Smooth muscle cell (in vitro differentiated cells): ENCODE measurements around the gene ABCA4. TPM values are rescaled to one million over a fixed set of nuclear protein-coding genes. Genes with fewer than 3 reads are reported as not detected.

Experiments
- DNase-seq: peaks from one replicate; lab custom pipeline; 2025; ENCODE audit not compliant: unreplicated experiment; lab: John Stamatoyannopoulos, UW
- H2AFZ ChIP-seq: fragments of 200-600 bp; sonication (generic); 2 replicates; pipeline ENCODE4 v1.6.0; 2016; ENCODE audit warnings: antibody characterized with exemption, low read depth, mild to moderate bottlenecking
- H3F3A ChIP-seq: fragments of 200-600 bp; sonication (generic); 2 replicates; pipeline ENCODE4 v1.6.0; 2017; ENCODE audit warnings: antibody characterized with exemption, low read depth
- H3K27ac ChIP-seq: fragments of 200-600 bp; sonication (generic); 2 replicates; pipeline ENCODE4 v1.5.1; 2016; ENCODE audit warnings: low read depth, mild to moderate bottlenecking
- H3K27me3 ChIP-seq: fragments of 200-600 bp; sonication (generic); 2 replicates; pipeline ENCODE4 v1.6.1; 2016; ENCODE audit warnings: low read depth, mild to moderate bottlenecking
- H3K36me3 ChIP-seq: fragments of 200-600 bp; sonication (generic); 2 replicates; pipeline ENCODE4 v1.5.1; 2016; ENCODE audit warnings: low read depth
- H3K4me1 ChIP-seq: fragments of 200-600 bp; sonication (generic); 2 replicates; pipeline ENCODE4 v1.5.1; 2016; ENCODE audit warnings: low read depth
- H3K4me2 ChIP-seq: fragments of 200-600 bp; sonication (generic); 2 replicates; pipeline ENCODE4 v1.6.0; 2016; ENCODE audit warnings: mild to moderate bottlenecking
- H3K4me3 ChIP-seq: fragments of 200-600 bp; sonication (generic); 2 replicates; pipeline ENCODE4 v1.5.1; 2016; ENCODE audit warnings: mild to moderate bottlenecking
- H3K79me2 ChIP-seq: fragments of 200-600 bp; sonication (generic); 2 replicates; pipeline ENCODE4 v1.6.0; 2016; ENCODE audit warnings: low read depth, mild to moderate bottlenecking
- H3K9ac ChIP-seq: fragments of 200-600 bp; sonication (generic); 2 replicates; pipeline ENCODE4 v1.6.0; 2016; ENCODE audit warnings: low read depth
- H3K9me3 ChIP-seq: fragments of 200-600 bp; sonication (generic); replicated peaks from 2 replicates; pipeline ENCODE4 v1.5.1; 2016; ENCODE audit warnings: low read depth
- H4K20me1 ChIP-seq: fragments of 200-600 bp; sonication (generic); 2 replicates; pipeline ENCODE4 v1.6.0; 2016; ENCODE audit warnings: low read depth
- WGBS: methylation state at CpG from one replicate; pipeline ENCODE4 v1.1.7; 2016; ENCODE audit warnings: low lambda C conversion rate; 5-methylcytosine and 5-hydroxymethylcytosine counted together
- polyA plus RNA-seq: library from polyadenylated mRNA; unstranded; fragments of >200 nt; fragmentation: Nextera tagmentation; extraction: Ambion mirVana; gene quantifications from 2 replicates; pipeline ENCODE4 v1.2.1, GENCODE V29; 2016
- total RNA-seq: library from RNA; depleted of rRNA; stranded (reverse); fragments of >200 nt; gene quantifications from 2 replicates; pipeline ENCODE4 v1.2.3, GENCODE V29; 2014
- TF ChIP-seq, protein P1 (sequence below): fragments of 200-600 bp; sonication (generic); IDR thresholded peaks from 2 replicates; pipeline ENCODE4 v1.5.1; 2017; ENCODE audit warnings: borderline replicate concordance, mild to moderate bottlenecking, antibody characterized with exemption; ENCODE audit not compliant: insufficient read depth, poor library complexity, severe bottlenecking

The ABCA4 gene
- total and polyA plus RNA-seq, 2 experiments from 2014 or later = 0.46 to 0.99 TPM

- Histone ChIP-seq H3K27ac (no peak overlapping the region), H4K20me1 (no peaks in the 10 kb centered on the region), H3F3A (peaks cover 6% of the 10 kb centered on the region), H3K9ac (no peak overlapping the region), H3K79me2 (no peaks in the 10 kb centered on the region), H3K4me3 (no peak overlapping the region), H2AFZ (no peak overlapping the region), H3K36me3 (no peaks in the 10 kb centered on the region), H3K4me1 (no peaks in the 10 kb centered on the region), H3K4me2 (no peak overlapping the region), H3K9me3 (no peaks in the 10 kb centered on the region), H3K27me3 (no peaks in the 10 kb centered on the region)
- no peak for DNase-seq
- TF ChIP-seq, protein P1, sequence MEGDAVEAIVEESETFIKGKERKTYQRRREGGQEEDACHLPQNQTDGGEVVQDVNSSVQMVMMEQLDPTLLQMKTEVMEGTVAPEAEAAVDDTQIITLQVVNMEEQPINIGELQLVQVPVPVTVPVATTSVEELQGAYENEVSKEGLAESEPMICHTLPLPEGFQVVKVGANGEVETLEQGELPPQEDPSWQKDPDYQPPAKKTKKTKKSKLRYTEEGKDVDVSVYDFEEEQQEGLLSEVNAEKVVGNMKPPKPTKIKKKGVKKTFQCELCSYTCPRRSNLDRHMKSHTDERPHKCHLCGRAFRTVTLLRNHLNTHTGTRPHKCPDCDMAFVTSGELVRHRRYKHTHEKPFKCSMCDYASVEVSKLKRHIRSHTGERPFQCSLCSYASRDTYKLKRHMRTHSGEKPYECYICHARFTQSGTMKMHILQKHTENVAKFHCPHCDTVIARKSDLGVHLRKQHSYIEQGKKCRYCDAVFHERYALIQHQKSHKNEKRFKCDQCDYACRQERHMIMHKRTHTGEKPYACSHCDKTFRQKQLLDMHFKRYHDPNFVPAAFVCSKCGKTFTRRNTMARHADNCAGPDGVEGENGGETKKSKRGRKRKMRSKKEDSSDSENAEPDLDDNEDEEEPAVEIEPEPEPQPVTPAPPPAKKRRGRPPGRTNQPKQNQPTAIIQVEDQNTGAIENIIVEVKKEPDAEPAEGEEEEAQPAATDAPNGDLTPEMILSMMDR = no peak
- WGBS = 86% methylated on average over 5 of the region's 5 CpGs
These were observed 25.3 kb upstream of the ABCA4 start for GRCh38 chr1:94146273-94146672.

- Histone ChIP-seq H4K20me1 (no peaks in the 10 kb centered on the region), H3K79me2 (no peaks in the 10 kb centered on the region), H2AFZ (no peak overlapping the region), H3K27ac (no peak overlapping the region), H3K9ac (no peak overlapping the region), H3K36me3 (no peaks in the 10 kb centered on the region), H3K4me1 (no peaks in the 10 kb centered on the region), H3K4me2 (no peak overlapping the region), H3K27me3 (no peaks in the 10 kb centered on the region), H3K4me3 (no peak overlapping the region), H3F3A (peaks cover 13% of the 10 kb centered on the region), H3K9me3 (no peaks in the 10 kb centered on the region)
- DNase-seq = no peak
- WGBS = 92% methylated on average over 1 of the region's 1 CpG
- TF ChIP-seq, protein P1 = no peak
These were observed 23.9 kb upstream of the ABCA4 start for GRCh38 chr1:94144836-94145235.

DNA sequence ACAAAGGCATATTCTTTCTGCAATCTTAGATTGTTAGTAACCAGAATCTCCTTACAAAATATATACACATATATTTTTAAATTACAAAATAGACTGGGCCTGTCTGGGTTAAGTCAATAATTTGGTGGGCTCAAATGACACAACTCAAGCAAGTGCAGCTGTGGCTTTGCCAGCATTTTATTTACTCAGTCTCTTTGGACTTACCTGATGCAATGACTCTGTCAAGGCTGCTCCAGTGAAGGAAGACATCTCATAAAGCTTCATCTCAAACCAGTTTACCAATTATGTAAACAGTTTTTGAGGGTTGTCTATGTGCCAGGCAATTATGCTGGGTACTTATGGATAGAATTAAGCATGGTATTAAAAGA is 22.8 kb upstream of the ABCA4 start:
- DNase-seq = no peak
- H3K36me3 ChIP-seq = no peaks in the 10 kb centered on the region
- H3K27ac ChIP-seq = no peak overlapping the region
- no peaks in the 10 kb centered on the region for H3K79me2 ChIP-seq
- H3K4me2 ChIP-seq = no peak overlapping the region
- no peaks in the 10 kb centered on the region for H3K27me3 ChIP-seq
- no peaks in the 10 kb centered on the region for H4K20me1 ChIP-seq
- H3K9me3 ChIP-seq = no peaks in the 10 kb centered on the region
- H3K4me1 ChIP-seq = no peaks in the 10 kb centered on the region
- no peak overlapping the region for H2AFZ ChIP-seq
- H3K9ac ChIP-seq = no peak overlapping the region
- H3K4me3 ChIP-seq = no peak overlapping the region
- peaks cover 13% of the 10 kb centered on the region for H3F3A ChIP-seq
- TF ChIP-seq, protein P1 = no peak

DNA sequence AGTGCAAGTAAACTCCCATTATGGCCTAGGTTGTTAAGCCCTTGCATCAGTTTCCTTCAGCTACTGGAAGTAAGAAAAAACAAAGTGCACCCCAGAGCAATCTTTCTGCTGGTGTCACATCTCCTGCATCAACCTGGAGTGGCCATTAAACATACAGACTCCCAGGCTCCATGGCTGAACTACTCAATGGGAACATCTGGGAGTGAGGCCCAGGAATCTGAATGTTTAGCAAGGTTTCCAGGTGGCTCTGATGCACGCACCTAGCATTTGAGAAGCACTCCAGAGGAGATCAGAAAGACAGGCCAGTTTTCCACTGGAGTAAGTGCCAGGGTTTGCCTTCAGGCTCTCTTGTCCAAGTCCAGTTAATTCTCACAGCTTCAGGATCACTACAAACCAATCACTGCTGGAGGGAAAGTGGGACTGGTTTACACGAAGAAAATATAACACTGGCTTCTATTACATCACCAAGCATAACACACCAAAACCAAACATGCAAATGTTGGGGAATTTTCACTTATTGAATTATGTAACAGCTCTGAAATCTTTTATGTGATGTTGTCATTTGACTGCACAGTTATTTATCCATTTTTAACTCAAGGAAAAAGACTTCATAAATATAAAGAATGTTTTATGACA is 22.3 kb upstream of the ABCA4 start:
- 62% methylated on average over 2 of the region's 2 CpGs for WGBS
- Histone ChIP-seq H3K9ac (no peak overlapping the region), H3K9me3 (no peaks in the 10 kb centered on the region), H3K4me1 (no peaks in the 10 kb centered on the region), H3K79me2 (no peaks in the 10 kb centered on the region), H3K27me3 (no peaks in the 10 kb centered on the region), H3K36me3 (no peaks in the 10 kb centered on the region), H3K4me2 (no peak overlapping the region), H3F3A (peaks cover 13% of the 10 kb centered on the region), H3K27ac (no peak overlapping the region), H2AFZ (no peak overlapping the region), H3K4me3 (no peak overlapping the region), H4K20me1 (no peaks in the 10 kb centered on the region)
- no peak for DNase-seq
- TF ChIP-seq, protein P1 = no peak
